Activated CD8-positive, alpha-beta memory T cell treated with anti-CD3 and anti-CD28 coated beads for 1 hour (primary cell): ENCODE data around the gene STX19.
"Not testable (repeated sequence)": the region's sequence is repeated elsewhere in the genome, so short reads cannot be mapped to it uniquely, and the experiment has no call there.

Experiments used
- DNase-seq, 2 donors: peaks; one replicate each; pipeline ENCODE4 v3.0.0-alpha.2; 2020; ENCODE audit warnings: low read depth in 1 of 2; ENCODE audit errors: extremely low read depth in 1 of 2

STX19 gene

GRCh38 chr3:93979850-93980676, 48.3 kb downstream of the STX19 start, which contains the start of gene ARL13B:
TSS of gene ARL13B (plus strand) at chr3:93980155. CDS start at chr3:93980424, 269 bp downstream.
- peak; percentile 86 to 88 for DNase-seq

- peak in 1 of 2 donors; percentile 6 for DNase-seq
These were observed 55.0 kb downstream of the STX19 start, which contains the start of gene PROS1 for GRCh38 chr3:93973131-93974126. TSS of gene PROS1 (minus strand) at chr3:93973896. CDS start at chr3:93973749, 147 bp downstream.

- DNase-seq: no peak
These were observed 58.4 kb downstream of the STX19 start for GRCh38 chr3:93969997-93970396.

GRCh38 chr3:93969443-93969842, 59.0 kb downstream of the STX19 start:
- no peak for DNase-seq

GRCh38 chr3:93965106-93965505, 63.3 kb downstream of the STX19 start:
- DNase-seq: not testable (repeated sequence)
